HepG2 (cell line): ENCODE results near the gene ETFDH. TPM values are rescaled to one million over a fixed set of nuclear protein-coding genes. Genes with fewer than 3 reads are reported as not detected.

Experiments
- HDAC6 ChIP-seq: fragments of 200-600 bp; sonication (generic); IDR thresholded peaks from 2 replicates; pipeline ENCODE4 v1.7.0; 2017; ENCODE audit warnings: mild to moderate bottlenecking, antibody characterized with exemption, low read length, low read depth
- HIC2 ChIP-seq: sonication (generic); formaldehyde crosslinking; IDR thresholded peaks from 2 replicates; pipeline ENCODE4 v1.9.0; 2022; ENCODE audit warnings: low read depth, missing genetic modification reagents
- HIVEP1 ChIP-seq: sonication (generic); formaldehyde crosslinking; IDR thresholded peaks from 2 replicates; pipeline ENCODE4 v1.4.0; 2020; ENCODE audit warnings: mild to moderate bottlenecking, missing genetic modification reagents
- ZFP36L1 ChIP-seq: sonication (generic); formaldehyde crosslinking; IDR thresholded peaks from 2 replicates; pipeline ENCODE4 v1.8.0; 2022; ENCODE audit warnings: mild to moderate bottlenecking, missing genetic modification reagents, moderate library complexity
- ZNF260 ChIP-seq: sonication (generic); formaldehyde crosslinking; IDR thresholded peaks from 2 replicates; pipeline ENCODE4 v1.4.0; 2020; ENCODE audit warnings: missing genetic modification reagents, low read depth, mild to moderate bottlenecking, borderline replicate concordance
- ZNF335 ChIP-seq: sonication (generic); formaldehyde crosslinking; IDR thresholded peaks from 2 replicates; pipeline ENCODE4 v1.4.0; 2020; ENCODE audit warnings: missing genetic modification reagents
- ZNF496 ChIP-seq: sonication (generic); formaldehyde crosslinking; IDR thresholded peaks from 2 replicates; pipeline ENCODE4 v1.8.1; 2023; ENCODE audit warnings: mild to moderate bottlenecking, moderate library complexity, missing genetic modification reagents; ENCODE audit not compliant: insufficient replicate concordance
- ZNF543 ChIP-seq: sonication (generic); formaldehyde crosslinking; IDR thresholded peaks from 2 replicates; pipeline ENCODE4 v1.4.0; 2020; ENCODE audit warnings: mild to moderate bottlenecking, missing genetic modification reagents
- ZNF574 ChIP-seq: sonication (generic); formaldehyde crosslinking; IDR thresholded peaks from 2 replicates; pipeline ENCODE4 v1.4.0; 2020; ENCODE audit warnings: missing genetic modification reagents
- ZNF747 ChIP-seq: sonication (generic); formaldehyde crosslinking; IDR thresholded peaks from 2 replicates; pipeline ENCODE4 v1.8.1; 2023; ENCODE audit warnings: missing genetic modification reagents, mild to moderate bottlenecking, borderline replicate concordance
- polyA plus RNA-seq, 8 experiments: library from polyadenylated mRNA; depleted of rRNA in 3 of 8; stranded (reverse) in 7 of 8; unstranded in 1 of 8; fragments of >200 nt; fragmentation: Illumina TruSeq in 4 of 8; extraction: Trizol in 4 of 8; gene quantifications; 2 replicates each; pipeline versions ENCODE4 v1.2.1 to v1.2.3, GENCODE V29; 2011 to 2016; ENCODE audit warnings: low read depth in 4 of 8, missing spikeins in 1 of 8, mixed read lengths in 1 of 8; ENCODE audit not compliant: insufficient read depth in 1 of 8
- total RNA-seq, 5 experiments: library from RNA; depleted of rRNA; stranded (reverse); fragments of >200 nt; fragmentation: Illumina TruSeq; extraction: Trizol; gene quantifications; 2 replicates each; pipeline ENCODE4 v1.2.3, GENCODE V29; 2016; ENCODE audit warnings: low read depth in 1 of 5
- TF ChIP-seq, protein P1 (sequence below): sonication (generic); formaldehyde crosslinking; IDR thresholded peaks from 2 replicates; pipeline ENCODE4 v1.4.0; 2020; ENCODE audit warnings: mild to moderate bottlenecking, missing genetic modification reagents
- TF ChIP-seq, protein P2 (sequence below): sonication (generic); formaldehyde crosslinking; IDR thresholded peaks from 2 replicates; pipeline ENCODE4 v1.4.0; 2020; ENCODE audit warnings: mild to moderate bottlenecking, low read depth, missing genetic modification reagents

The ETFDH gene
- total and polyA plus RNA-seq, 2 of the 13 experiments (the other 11 are each of a cell fraction or from before 2014, with no cell fraction given), result 14.7 to 17.8 TPM

DNA sequence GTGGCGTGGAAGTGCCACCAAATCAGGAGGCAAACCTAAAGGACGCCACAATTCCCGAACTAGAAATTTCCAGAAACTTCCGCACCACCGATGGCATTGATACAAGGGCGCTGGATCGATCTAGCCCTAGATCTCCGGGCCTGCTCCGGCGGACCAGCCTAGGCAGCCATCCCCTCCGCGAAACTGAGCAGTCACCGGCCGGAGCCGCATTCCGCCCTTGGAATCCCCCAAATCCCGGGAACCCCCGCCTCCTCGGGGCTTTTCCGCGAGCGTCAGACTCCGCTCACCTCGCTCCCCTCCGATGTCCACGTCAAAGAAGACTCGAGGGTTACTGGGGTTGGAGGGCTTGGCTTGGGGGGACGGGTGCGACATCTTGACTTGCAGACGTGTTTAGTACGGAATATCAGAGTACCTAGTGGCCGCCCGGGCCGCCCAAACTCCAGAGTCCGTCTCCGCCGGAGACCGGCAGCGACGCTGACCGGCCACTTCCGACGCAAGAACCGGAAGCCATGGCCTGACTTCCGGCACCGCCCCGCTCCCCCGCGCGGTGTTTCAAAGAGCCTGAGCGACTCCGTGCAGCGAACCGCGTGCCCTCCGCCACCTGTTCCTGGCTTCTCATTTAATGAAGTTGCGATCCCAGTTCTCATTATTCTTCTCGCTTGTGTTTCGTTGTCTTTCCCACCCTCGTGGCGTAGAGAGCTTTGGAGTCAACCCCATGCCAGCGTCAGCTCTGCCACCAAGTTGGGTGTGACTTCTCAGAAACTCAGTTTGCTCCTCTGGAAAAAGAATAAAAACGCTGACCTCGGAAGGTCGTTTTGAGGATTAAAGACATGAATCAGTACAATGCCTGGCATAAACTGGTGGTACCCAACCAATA is 51.1 kb downstream of the ETFDH start, which contains the start of gene PPID (continued):
- TF ChIP-seq HIC2 (no peak), ZFP36L1 (CRISPR knock-in tag) (peak; percentile 61; the same call in 1 of the 2 replicates), HDAC6 (no peak), ZNF335 (peak; percentile 90), ZNF543 (CRISPR knock-in tag) (no peak), ZNF496 (no peak), ZNF574 (CRISPR knock-in tag) (peak; percentile 93), ZNF747 (CRISPR knock-in tag) (no peak; the same call in 1 of the 2 replicates), ZNF260 (CRISPR knock-in tag) (no peak), HIVEP1 (CRISPR knock-in tag) (peak; percentile 76; the same call in 1 of the 2 replicates)
- TF ChIP-seq, protein P1, sequence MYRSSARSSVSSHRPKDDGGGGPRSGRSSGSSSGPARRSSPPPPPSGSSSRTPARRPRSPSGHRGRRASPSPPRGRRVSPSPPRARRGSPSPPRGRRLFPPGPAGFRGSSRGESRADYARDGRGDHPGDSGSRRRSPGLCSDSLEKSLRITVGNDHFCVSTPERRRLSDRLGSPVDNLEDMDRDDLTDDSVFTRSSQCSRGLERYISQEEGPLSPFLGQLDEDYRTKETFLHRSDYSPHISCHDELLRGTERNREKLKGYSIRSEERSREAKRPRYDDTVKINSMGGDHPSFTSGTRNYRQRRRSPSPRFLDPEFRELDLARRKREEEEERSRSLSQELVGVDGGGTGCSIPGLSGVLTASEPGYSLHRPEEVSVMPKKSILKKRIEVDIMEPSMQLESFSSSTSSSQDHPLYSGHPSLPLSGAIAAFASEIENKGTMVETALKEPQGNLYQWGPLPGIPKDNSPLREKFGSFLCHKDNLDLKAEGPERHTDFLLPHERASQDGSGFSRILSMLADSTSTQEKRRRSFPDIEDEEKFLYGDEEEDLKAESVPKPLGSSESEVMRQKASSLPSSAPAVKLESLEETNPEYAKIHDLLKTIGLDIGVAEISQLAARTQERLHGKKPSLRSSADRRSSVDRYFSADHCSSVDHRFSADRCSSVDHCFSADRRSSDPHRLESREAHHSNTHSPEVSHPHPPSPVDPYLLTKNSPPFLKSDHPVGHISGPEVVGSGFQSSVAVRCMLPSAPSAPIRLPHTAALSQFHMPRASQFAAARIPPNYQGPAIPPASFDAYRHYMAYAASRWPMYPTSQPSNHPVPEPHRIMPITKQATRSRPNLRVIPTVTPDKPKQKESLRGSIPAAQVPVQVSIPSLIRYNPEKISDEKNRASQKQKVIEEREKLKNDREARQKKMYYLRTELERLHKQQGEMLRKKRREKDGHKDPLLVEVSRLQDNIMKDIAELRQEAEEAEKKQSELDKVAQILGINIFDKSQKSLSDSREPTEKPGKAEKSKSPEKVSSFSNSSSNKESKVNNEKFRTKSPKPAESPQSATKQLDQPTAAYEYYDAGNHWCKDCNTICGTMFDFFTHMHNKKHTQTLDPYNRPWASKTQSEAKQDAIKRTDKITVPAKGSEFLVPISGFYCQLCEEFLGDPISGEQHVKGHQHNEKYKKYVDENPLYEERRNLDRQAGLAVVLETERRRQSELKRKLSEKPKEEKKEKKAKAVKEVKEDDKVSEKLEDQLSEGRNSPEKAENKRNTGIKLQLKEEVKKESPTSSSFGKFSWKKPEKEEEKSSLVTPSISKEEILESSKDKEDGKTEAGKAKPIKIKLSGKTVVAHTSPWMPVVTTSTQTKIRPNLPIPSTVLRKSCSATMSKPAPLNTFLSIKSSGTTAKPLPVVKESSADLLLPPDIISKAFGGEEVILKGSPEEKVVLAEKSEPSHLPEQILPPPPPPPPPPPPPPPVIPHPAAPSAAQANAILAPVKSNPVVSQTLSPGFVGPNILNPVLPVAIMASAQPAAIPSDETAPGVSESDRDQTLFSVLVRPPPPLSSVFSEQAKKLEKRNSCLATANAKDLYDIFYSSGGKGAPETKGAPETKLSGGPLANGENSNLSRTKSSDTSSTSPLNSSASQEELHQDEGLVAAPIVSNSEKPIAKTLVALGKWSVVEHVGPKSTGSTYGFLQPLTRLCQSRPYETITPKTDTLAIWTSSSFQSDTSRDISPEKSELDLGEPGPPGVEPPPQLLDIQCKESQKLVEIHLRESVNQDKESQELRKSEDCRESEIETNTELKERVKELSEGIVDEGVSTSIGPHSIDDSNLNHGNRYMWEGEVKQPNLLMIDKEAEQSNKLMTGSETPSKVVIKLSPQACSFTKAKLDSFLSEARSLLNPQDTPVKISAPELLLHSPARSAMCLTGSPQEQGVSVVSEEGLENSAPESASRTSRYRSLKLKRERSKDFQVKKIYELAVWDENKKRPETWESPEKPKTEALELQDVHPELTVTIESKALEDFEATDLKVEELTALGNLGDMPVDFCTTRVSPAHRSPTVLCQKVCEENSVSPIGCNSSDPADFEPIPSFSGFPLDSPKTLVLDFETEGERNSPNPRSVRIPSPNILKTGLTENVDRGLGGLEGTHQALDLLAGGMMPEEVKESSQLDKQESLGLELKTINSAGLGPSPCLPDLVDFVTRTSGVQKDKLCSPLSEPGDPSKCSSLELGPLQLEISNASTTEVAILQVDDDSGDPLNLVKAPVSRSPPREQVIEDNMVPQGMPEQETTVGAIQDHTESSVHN (CRISPR knock-in tag), result no peak; the same call in 1 of the 2 replicates
- TF ChIP-seq, protein P2, sequence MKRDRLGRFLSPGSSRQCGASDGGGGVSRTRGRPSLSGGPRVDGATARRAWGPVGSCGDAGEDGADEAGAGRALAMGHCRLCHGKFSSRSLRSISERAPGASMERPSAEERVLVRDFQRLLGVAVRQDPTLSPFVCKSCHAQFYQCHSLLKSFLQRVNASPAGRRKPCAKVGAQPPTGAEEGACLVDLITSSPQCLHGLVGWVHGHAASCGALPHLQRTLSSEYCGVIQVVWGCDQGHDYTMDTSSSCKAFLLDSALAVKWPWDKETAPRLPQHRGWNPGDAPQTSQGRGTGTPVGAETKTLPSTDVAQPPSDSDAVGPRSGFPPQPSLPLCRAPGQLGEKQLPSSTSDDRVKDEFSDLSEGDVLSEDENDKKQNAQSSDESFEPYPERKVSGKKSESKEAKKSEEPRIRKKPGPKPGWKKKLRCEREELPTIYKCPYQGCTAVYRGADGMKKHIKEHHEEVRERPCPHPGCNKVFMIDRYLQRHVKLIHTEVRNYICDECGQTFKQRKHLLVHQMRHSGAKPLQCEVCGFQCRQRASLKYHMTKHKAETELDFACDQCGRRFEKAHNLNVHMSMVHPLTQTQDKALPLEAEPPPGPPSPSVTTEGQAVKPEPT, result no peak
